Measurements from ENCODE around the gene TRIM17.

The TRIM17 gene

GRCh38 chr1:228416217-228416933 lies at the start of gene TRIM17:
Gene TRIM17, minus strand, starts transcription at chr1:228416861. Its CDS starts 1,789 bp downstream, at chr1:228415072.
- no peak for FAIRE-seq

GRCh38 chr1:228465571-228466146 lies 49.0 kb upstream of the TRIM17 start:
- no peak for FAIRE-seq

GRCh38 chr1:228465141-228465540 lies 48.5 kb upstream of the TRIM17 start:
- no peak for FAIRE-seq

- no peak for FAIRE-seq
These were observed 47.9 kb upstream of the TRIM17 start for GRCh38 chr1:228464487-228464983.

- no peak for FAIRE-seq
These were observed 47.1 kb upstream of the TRIM17 start for GRCh38 chr1:228463559-228464455.

GRCh38 chr1:228463009-228463558 lies 46.4 kb upstream of the TRIM17 start:
- no peak for FAIRE-seq

- FAIRE-seq = no peak
These were observed 45.9 kb upstream of the TRIM17 start for GRCh38 chr1:228462560-228462959.

GRCh38 chr1:228460821-228461220 lies 44.2 kb upstream of the TRIM17 start:
- FAIRE-seq = no peak

GRCh38 chr1:228459091-228459993 lies 42.7 kb upstream of the TRIM17 start:
- FAIRE-seq = no peak

- FAIRE-seq = no peak
These were observed 40.9 kb upstream of the TRIM17 start for GRCh38 chr1:228457396-228458176.

GRCh38 chr1:228457017-228457395 lies 40.3 kb upstream of the TRIM17 start:
- no peak for FAIRE-seq

- FAIRE-seq = no peak
These were observed 39.8 kb upstream of the TRIM17 start for GRCh38 chr1:228456252-228457016.

- no peak for FAIRE-seq
These were observed 39.1 kb upstream of the TRIM17 start for GRCh38 chr1:228455715-228456114.

- FAIRE-seq = no peak
These were observed 37.6 kb upstream of the TRIM17 start for GRCh38 chr1:228454238-228454637.

GRCh38 chr1:228453614-228454013 lies 37.0 kb upstream of the TRIM17 start:
- no peak for FAIRE-seq

GRCh38 chr1:228453022-228453560 lies 36.4 kb upstream of the TRIM17 start:
- no peak for FAIRE-seq

GRCh38 chr1:228452194-228453021 lies 35.7 kb upstream of the TRIM17 start:
- FAIRE-seq = no peak

- no peak for FAIRE-seq
These were observed 33.5 kb upstream of the TRIM17 start for GRCh38 chr1:228450200-228450599.

GRCh38 chr1:228448372-228448771 lies 31.7 kb upstream of the TRIM17 start:
- no peak for FAIRE-seq

All from islet of Langerhans (tissue), 1 donor.